Measurements from ENCODE around the gene BPHL.

DNA sequence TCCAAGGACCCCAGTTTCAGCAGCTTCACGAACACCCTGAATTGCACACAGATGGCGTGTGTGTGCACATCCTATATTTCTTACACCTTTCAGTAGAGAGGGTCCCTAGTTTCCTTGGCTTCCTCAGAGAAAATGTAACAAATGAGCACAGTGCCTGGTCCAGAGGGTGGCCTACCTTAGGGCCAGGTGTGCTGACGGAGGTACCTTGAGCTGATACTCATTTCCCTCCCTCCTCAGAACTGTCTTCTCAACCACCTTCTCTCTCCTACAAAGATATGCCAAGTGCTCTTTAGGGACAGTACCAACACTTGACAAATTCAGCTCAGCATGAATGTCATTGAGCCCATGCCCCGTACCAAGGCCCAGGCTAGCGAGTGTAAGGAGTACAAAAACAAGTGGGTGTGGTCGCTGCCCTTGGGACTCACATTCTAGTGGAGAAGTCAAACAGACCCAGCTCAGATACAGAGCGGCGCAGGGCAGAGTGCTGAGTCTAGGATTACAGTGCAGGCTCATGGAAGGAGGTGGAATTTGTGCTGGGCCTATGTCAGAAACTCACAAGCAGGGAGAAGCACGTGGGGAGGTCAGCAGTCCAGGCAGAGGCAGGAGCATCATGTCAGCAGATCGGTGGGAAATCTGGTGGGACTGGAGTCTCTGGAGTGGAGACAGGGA is 9.6 kb upstream of the BPHL start:
- no peak for TF ChIP-seq POLR2A (IDR thresholded peaks at IDR 0.05)
- TF ChIP-seq, protein P1, sequence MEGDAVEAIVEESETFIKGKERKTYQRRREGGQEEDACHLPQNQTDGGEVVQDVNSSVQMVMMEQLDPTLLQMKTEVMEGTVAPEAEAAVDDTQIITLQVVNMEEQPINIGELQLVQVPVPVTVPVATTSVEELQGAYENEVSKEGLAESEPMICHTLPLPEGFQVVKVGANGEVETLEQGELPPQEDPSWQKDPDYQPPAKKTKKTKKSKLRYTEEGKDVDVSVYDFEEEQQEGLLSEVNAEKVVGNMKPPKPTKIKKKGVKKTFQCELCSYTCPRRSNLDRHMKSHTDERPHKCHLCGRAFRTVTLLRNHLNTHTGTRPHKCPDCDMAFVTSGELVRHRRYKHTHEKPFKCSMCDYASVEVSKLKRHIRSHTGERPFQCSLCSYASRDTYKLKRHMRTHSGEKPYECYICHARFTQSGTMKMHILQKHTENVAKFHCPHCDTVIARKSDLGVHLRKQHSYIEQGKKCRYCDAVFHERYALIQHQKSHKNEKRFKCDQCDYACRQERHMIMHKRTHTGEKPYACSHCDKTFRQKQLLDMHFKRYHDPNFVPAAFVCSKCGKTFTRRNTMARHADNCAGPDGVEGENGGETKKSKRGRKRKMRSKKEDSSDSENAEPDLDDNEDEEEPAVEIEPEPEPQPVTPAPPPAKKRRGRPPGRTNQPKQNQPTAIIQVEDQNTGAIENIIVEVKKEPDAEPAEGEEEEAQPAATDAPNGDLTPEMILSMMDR (IDR thresholded peaks at IDR 0.05), result no peak
- TF ChIP-seq POLR2AphosphoS5 (IDR thresholded peaks at IDR 0.05), result no peak

Data from prostate gland (tissue), 2 donors.